WTC11 (cell line): Measurements from ENCODE around the gene C15orf61. TPM values are rescaled to one million over a fixed set of nuclear protein-coding genes. Genes with fewer than 3 reads are reported as not detected.

Source experiments
- ATAC-seq: fragments of 200-7000 bp; cut with Tn5 transposase; 2 replicates; pipeline ENCODE4 v1.10.0; 2021; ENCODE audit warnings: mild to moderate bottlenecking, moderate library complexity
- CTCF ChIA-PET: fragments of 300-600 bp; sonication (Branson Sonifier 250); formaldehyde crosslinking; loops from one replicate; lab custom pipeline; 2021; ENCODE audit warnings: antibody characterized with exemption; lab: Charles Lee
- POLR2A ChIA-PET: fragments of 350-600 bp; sonication (Branson Sonifier 250); formaldehyde crosslinking; loops from one replicate; lab custom pipeline; 2021; ENCODE audit warnings: antibody characterized with exemption; lab: Charles Lee
- DNase-seq: peaks from one replicate; pipeline ENCODE4 v3.0.0; 2021; ENCODE audit warnings: low spot score
- H3K27ac Mint-ChIP-seq: 2 replicates; pipeline ENCODE4 v1.8.0; 2021; ENCODE audit warnings: mixed read lengths
- H3K27me3 Mint-ChIP-seq: 2 replicates; pipeline ENCODE4 v1.8.0; 2021; ENCODE audit warnings: low read depth, mild to moderate bottlenecking, moderate library complexity, mixed read lengths
- H3K36me3 Mint-ChIP-seq: 2 replicates; pipeline ENCODE4 v1.8.0; 2021; ENCODE audit warnings: mixed read lengths
- H3K4me1 Mint-ChIP-seq: 2 replicates; pipeline ENCODE4 v1.8.0; 2022; ENCODE audit warnings: mixed read lengths
- H3K4me3 Mint-ChIP-seq: 2 replicates; pipeline ENCODE4 v1.8.0; 2021; ENCODE audit warnings: mild to moderate bottlenecking, moderate library complexity, mixed read lengths
- H3K9me3 Mint-ChIP-seq: 2 replicates; pipeline ENCODE4 v1.8.0; 2021; ENCODE audit warnings: mixed read lengths
- FOXP1 ChIP-seq: sonication (generic); formaldehyde crosslinking; IDR thresholded peaks from 2 replicates; pipeline ENCODE4 v1.8.0; 2022; ENCODE audit warnings: missing genetic modification reagents, mild to moderate bottlenecking, moderate library complexity, borderline replicate concordance
- HMGA2 ChIP-seq: fragments of 250-450 bp; sonication (Bioruptor Pico); IDR thresholded peaks from 2 replicates; pipeline ENCODE4 v1.4.0; 2021; ENCODE audit warnings: mild to moderate bottlenecking, moderate library complexity
- IRF2 ChIP-seq: sonication (generic); formaldehyde crosslinking; IDR thresholded peaks from 2 replicates; pipeline ENCODE4 v1.8.0; 2022; ENCODE audit warnings: low read depth, missing genetic modification reagents, borderline replicate concordance
- NFE2L1 ChIP-seq: sonication (generic); formaldehyde crosslinking; IDR thresholded peaks from 2 replicates; pipeline ENCODE4 v1.8.1; 2023; ENCODE audit warnings: missing genetic modification reagents
- NR1H2 ChIP-seq: sonication (generic); formaldehyde crosslinking; IDR thresholded peaks from 2 replicates; pipeline ENCODE4 v1.9.0; 2021; ENCODE audit warnings: mild to moderate bottlenecking, moderate library complexity, missing genetic modification reagents
- NR2C2 ChIP-seq: sonication (generic); formaldehyde crosslinking; IDR thresholded peaks from 2 replicates; pipeline ENCODE4 v1.8.0; 2022; ENCODE audit warnings: mild to moderate bottlenecking, missing genetic modification reagents
- PRRX2 ChIP-seq: fragments of 250-450 bp; sonication (Bioruptor Pico); IDR thresholded peaks from 2 replicates; pipeline ENCODE4 v1.8.0; 2021; ENCODE audit warnings: mild to moderate bottlenecking
- SMAD4 ChIP-seq: sonication (generic); formaldehyde crosslinking; IDR thresholded peaks from 2 replicates; pipeline ENCODE4 v1.8.0; 2022; ENCODE audit warnings: mild to moderate bottlenecking, missing genetic modification reagents
- ZNF317 ChIP-seq: sonication (generic); formaldehyde crosslinking; IDR thresholded peaks from 2 replicates; pipeline ENCODE4 v1.8.1; 2023; ENCODE audit warnings: low read depth, mild to moderate bottlenecking, moderate library complexity, missing genetic modification reagents, borderline replicate concordance
- ZNF671 ChIP-seq: fragments of 250-450 bp; sonication (Bioruptor Pico); IDR thresholded peaks from 2 replicates; pipeline ENCODE4 v1.8.0; 2021; ENCODE audit warnings: mild to moderate bottlenecking
- total RNA-seq: library from RNA; stranded (reverse); gene quantifications from 3 replicates; pipeline ENCODE4 v1.2.3, GENCODE V29; 2021
- TF ChIP-seq, protein P1 (sequence below): sonication (generic); formaldehyde crosslinking; IDR thresholded peaks from 2 replicates; pipeline ENCODE4 v1.8.0; 2022; ENCODE audit warnings: mild to moderate bottlenecking, missing genetic modification reagents
- TF ChIP-seq, protein P2 (sequence below): sonication (generic); formaldehyde crosslinking; IDR thresholded peaks from 2 replicates; pipeline ENCODE4 v1.8.1; 2023; ENCODE audit warnings: mild to moderate bottlenecking, moderate library complexity, missing genetic modification reagents
- TF ChIP-seq, protein P3 (sequence below): sonication (generic); formaldehyde crosslinking; IDR thresholded peaks from 2 replicates; pipeline ENCODE4 v1.8.1; 2022; ENCODE audit warnings: low read depth, missing genetic modification reagents, borderline replicate concordance
- TF ChIP-seq, protein P4 (sequence below): sonication (generic); formaldehyde crosslinking; IDR thresholded peaks from 2 replicates; pipeline ENCODE4 v1.8.0; 2023; ENCODE audit warnings: mild to moderate bottlenecking, missing genetic modification reagents
- TF ChIP-seq, protein P5 (sequence below): sonication (generic); formaldehyde crosslinking; IDR thresholded peaks from 2 replicates; pipeline ENCODE4 v1.8.1; 2023; ENCODE audit warnings: mild to moderate bottlenecking, missing genetic modification reagents
- TF ChIP-seq, protein P6 (sequence below): fragments of 250-450 bp; sonication (Bioruptor Pico); IDR thresholded peaks from 2 replicates; pipeline ENCODE4 v2.1.2; 2022; ENCODE audit warnings: mild to moderate bottlenecking, moderate library complexity

The C15orf61 gene
- total RNA-seq, 1 experiment from 2014 or later = 3.3 TPM

DNA sequence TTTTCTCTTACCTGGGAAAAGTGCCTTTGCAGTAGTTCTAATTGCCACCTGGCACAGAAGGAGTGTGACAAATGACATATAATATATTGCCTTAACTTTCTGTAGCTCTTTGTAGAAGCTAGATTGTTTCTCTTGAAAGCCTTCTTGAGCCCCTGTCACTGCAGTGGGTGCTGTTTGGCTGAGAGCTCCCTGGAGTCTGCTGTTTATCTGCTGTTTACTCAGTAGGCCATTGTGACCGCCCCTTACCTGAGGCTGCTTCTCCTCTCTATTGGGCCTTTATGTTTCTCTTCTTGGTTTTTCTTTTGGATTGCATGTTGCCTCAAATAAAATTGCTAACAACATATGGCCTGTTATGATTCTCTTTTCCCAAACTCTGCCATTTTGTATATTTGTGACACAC is 38.2 kb downstream of the C15orf61 start:
- DNase-seq = no peak
- ChIA-PET POLR2A (interaction anchor here (0.6 kb wide), 1 partner anchor 159 kb away, joined by 3 read pairs; no protein-coding TSS in a partner anchor), CTCF (no interaction called here)
- H3K27me3 Mint-ChIP-seq = no peaks in the 10 kb centered on the region
- TF ChIP-seq, protein P1, sequence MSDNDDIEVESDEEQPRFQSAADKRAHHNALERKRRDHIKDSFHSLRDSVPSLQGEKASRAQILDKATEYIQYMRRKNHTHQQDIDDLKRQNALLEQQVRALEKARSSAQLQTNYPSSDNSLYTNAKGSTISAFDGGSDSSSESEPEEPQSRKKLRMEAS (CRISPR knock-in tag) = no peak
- TF ChIP-seq NR1H2 (CRISPR knock-in tag) = no peak
- TF ChIP-seq ZNF671 (CRISPR knock-in tag) = no peak
- TF ChIP-seq ZNF317 (CRISPR knock-in tag) = no peak
- TF ChIP-seq FOXP1 (CRISPR knock-in tag) = no peak
- no peak for TF ChIP-seq NR2C2
- TF ChIP-seq HMGA2 (CRISPR knock-in tag) = no peak
- no peak for TF ChIP-seq IRF2 (CRISPR knock-in tag)
- peak; percentile 65; the same call in 1 of the 2 replicates for ATAC-seq
- peaks cover 9% of the 10 kb centered on the region for H3K36me3 Mint-ChIP-seq
- H3K4me3 Mint-ChIP-seq = no peak overlapping the region
- peaks cover 3% of the 10 kb centered on the region; the same call in 1 of the 2 replicates for H3K9me3 Mint-ChIP-seq
- H3K4me1 Mint-ChIP-seq = peaks cover 24% of the 10 kb centered on the region
- peak overlapping the region; percentile 85; the same call in 1 of the 2 replicates for H3K27ac Mint-ChIP-seq

DNA sequence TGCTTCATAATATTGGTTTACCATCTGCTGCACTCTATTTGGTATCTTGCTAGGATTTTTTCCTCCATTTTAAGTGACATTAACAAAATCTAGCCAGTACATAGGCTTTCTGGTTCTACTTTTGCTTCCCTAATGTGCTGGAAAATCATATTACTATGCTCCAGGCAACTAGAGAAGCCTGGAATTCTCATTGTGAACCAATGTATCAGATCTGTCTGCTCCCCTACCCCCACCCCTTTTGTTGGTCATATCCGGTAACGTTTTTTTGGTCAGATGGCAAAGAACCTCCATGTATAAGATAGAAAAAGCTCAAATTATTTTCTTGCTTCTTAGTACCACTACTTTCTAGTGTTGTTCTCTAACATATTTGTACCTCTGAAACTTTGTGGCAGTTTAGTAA is 38.6 kb downstream of the C15orf61 start:
- ChIA-PET POLR2A (no interaction called here), CTCF (no interaction called here)
- Mint-ChIP-seq H3K36me3 (peaks cover 9% of the 10 kb centered on the region), H3K9me3 (peaks cover 3% of the 10 kb centered on the region; the same call in 1 of the 2 replicates), H3K27me3 (no peaks in the 10 kb centered on the region), H3K27ac (peak overlapping the region; percentile 4; the same call in 1 of the 2 replicates), H3K4me3 (no peak overlapping the region), H3K4me1 (peaks cover 28% of the 10 kb centered on the region)
- ATAC-seq = no peak
- TF ChIP-seq, protein P2, sequence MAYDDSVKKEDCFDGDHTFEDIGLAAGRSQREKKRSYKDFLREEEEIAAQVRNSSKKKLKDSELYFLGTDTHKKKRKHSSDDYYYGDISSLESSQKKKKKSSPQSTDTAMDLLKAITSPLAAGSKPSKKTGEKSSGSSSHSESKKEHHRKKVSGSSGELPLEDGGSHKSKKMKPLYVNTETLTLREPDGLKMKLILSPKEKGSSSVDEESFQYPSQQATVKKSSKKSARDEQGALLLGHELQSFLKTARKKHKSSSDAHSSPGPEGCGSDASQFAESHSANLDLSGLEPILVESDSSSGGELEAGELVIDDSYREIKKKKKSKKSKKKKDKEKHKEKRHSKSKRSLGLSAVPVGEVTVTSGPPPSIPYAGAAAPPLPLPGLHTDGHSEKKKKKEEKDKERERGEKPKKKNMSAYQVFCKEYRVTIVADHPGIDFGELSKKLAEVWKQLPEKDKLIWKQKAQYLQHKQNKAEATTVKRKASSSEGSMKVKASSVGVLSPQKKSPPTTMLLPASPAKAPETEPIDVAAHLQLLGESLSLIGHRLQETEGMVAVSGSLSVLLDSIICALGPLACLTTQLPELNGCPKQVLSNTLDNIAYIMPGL = no peak
- TF ChIP-seq, protein P3, sequence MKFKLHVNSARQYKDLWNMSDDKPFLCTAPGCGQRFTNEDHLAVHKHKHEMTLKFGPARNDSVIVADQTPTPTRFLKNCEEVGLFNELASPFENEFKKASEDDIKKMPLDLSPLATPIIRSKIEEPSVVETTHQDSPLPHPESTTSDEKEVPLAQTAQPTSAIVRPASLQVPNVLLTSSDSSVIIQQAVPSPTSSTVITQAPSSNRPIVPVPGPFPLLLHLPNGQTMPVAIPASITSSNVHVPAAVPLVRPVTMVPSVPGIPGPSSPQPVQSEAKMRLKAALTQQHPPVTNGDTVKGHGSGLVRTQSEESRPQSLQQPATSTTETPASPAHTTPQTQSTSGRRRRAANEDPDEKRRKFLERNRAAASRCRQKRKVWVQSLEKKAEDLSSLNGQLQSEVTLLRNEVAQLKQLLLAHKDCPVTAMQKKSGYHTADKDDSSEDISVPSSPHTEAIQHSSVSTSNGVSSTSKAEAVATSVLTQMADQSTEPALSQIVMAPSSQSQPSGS (CRISPR knock-in tag) = no peak
- DNase-seq = no peak

DNA sequence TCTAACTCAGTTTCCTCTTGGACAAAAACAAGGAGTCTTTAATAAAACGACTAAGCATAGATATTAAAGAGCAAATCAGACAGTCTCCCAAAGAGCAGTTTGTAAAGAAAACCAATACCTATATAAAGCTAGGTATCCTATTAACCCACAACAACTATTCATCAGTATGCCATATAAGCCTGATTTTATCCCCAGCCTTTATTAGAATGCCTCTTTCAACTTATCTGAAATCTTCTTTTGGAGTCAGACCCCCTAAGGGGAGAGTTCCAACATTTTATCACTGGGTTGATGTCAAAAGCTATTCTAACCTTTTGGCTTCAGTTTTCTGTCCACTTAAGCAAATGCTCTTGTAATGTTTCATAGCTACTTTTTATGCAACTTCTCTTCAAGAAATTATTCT is 39.4 kb downstream of the C15orf61 start:
- Mint-ChIP-seq H3K4me3 (no peak overlapping the region), H3K4me1 (peaks cover 30% of the 10 kb centered on the region), H3K36me3 (peaks cover 7% of the 10 kb centered on the region), H3K9me3 (peaks cover 3% of the 10 kb centered on the region; the same call in 1 of the 2 replicates), H3K27me3 (no peaks in the 10 kb centered on the region), H3K27ac (no peak overlapping the region; the same call in 1 of the 2 replicates)
- no peak for DNase-seq
- ChIA-PET CTCF (interaction anchor here (0.6 to 1.3 kb wide), 2 partner anchors 11 to 273 kb away, joined by 3 read pairs; no protein-coding TSS in a partner anchor), POLR2A (no interaction called here)
- ATAC-seq = no peak
- no peak for TF ChIP-seq NFE2L1 (CRISPR knock-in tag)
- TF ChIP-seq, protein P4, sequence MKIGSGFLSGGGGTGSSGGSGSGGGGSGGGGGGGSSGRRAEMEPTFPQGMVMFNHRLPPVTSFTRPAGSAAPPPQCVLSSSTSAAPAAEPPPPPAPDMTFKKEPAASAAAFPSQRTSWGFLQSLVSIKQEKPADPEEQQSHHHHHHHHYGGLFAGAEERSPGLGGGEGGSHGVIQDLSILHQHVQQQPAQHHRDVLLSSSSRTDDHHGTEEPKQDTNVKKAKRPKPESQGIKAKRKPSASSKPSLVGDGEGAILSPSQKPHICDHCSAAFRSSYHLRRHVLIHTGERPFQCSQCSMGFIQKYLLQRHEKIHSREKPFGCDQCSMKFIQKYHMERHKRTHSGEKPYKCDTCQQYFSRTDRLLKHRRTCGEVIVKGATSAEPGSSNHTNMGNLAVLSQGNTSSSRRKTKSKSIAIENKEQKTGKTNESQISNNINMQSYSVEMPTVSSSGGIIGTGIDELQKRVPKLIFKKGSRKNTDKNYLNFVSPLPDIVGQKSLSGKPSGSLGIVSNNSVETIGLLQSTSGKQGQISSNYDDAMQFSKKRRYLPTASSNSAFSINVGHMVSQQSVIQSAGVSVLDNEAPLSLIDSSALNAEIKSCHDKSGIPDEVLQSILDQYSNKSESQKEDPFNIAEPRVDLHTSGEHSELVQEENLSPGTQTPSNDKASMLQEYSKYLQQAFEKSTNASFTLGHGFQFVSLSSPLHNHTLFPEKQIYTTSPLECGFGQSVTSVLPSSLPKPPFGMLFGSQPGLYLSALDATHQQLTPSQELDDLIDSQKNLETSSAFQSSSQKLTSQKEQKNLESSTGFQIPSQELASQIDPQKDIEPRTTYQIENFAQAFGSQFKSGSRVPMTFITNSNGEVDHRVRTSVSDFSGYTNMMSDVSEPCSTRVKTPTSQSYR (CRISPR knock-in tag) = no peak
- TF ChIP-seq PRRX2 (CRISPR knock-in tag) = no peak
- TF ChIP-seq, protein P5, sequence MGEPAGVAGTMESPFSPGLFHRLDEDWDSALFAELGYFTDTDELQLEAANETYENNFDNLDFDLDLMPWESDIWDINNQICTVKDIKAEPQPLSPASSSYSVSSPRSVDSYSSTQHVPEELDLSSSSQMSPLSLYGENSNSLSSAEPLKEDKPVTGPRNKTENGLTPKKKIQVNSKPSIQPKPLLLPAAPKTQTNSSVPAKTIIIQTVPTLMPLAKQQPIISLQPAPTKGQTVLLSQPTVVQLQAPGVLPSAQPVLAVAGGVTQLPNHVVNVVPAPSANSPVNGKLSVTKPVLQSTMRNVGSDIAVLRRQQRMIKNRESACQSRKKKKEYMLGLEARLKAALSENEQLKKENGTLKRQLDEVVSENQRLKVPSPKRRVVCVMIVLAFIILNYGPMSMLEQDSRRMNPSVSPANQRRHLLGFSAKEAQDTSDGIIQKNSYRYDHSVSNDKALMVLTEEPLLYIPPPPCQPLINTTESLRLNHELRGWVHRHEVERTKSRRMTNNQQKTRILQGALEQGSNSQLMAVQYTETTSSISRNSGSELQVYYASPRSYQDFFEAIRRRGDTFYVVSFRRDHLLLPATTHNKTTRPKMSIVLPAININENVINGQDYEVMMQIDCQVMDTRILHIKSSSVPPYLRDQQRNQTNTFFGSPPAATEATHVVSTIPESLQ = no peak
- no peak for TF ChIP-seq SMAD4 (CRISPR knock-in tag)
- TF ChIP-seq, protein P6, sequence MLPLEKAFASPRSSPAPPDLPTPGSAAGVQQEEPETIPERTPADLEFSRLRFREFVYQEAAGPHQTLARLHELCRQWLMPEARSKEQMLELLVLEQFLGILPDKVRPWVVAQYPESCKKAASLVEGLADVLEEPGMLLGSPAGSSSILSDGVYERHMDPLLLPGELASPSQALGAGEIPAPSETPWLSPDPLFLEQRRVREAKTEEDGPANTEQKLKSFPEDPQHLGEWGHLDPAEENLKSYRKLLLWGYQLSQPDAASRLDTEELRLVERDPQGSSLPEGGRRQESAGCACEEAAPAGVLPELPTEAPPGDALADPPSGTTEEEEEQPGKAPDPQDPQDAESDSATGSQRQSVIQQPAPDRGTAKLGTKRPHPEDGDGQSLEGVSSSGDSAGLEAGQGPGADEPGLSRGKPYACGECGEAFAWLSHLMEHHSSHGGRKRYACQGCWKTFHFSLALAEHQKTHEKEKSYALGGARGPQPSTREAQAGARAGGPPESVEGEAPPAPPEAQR = no peak
